Measurements from ENCODE around the gene MRPL43.

Gene MRPL43

DNA sequence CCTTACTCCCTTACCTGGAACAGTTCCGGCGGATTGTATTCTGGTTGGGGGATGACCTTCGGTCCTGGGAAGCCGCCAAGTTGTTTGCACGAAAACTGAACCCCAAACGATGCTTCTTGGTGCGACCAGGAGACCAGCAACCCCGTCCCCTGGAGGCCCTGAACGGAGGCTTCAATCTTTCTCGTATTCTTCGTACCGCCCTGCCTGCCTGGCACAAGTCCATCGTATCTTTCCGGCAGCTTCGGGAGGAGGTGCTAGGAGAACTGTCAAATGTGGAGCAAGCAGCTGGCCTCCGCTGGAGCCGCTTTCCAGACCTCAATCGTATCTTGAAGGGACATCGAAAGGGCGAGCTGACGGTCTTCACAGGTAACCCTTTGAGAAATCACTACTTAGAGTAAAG, 1.8 kb upstream of the MRPL43 start:
- no peaks in the 10 kb centered on the region for H3K9me2 ChIP-seq (replicated peaks; ENCODE audit: insufficient read depth, low read length)
- no peak overlapping the region for H3K9ac ChIP-seq (ENCODE audit: low read length)
- no peak overlapping the region for H3K4me3 ChIP-seq (ENCODE audit: insufficient read depth, low read length, poor library complexity, severe bottlenecking)
- H3K79me2 ChIP-seq (ENCODE audit: insufficient read depth, low read length) = peaks cover 44% of the 10 kb centered on the region
- H3K36me3 ChIP-seq (ENCODE audit: low read length) = no peaks in the 10 kb centered on the region
- H3K4me2 ChIP-seq (ENCODE audit: low read depth, low read length, poor library complexity, severe bottlenecking) = no peak overlapping the region
- no peaks in the 10 kb centered on the region for H4K20me1 ChIP-seq (ENCODE audit: low read depth, low read length)
- H3F3A ChIP-seq (ENCODE audit: insufficient read depth) = peaks cover 4% of the 10 kb centered on the region; the same call in 1 of the 2 replicates
- H3K27me3 ChIP-seq (ENCODE audit: low read length) = no peaks in the 10 kb centered on the region
- no peaks in the 10 kb centered on the region for H3K9me3 ChIP-seq (ENCODE audit: insufficient read depth, low read length)
- TF ChIP-seq, protein P1, sequence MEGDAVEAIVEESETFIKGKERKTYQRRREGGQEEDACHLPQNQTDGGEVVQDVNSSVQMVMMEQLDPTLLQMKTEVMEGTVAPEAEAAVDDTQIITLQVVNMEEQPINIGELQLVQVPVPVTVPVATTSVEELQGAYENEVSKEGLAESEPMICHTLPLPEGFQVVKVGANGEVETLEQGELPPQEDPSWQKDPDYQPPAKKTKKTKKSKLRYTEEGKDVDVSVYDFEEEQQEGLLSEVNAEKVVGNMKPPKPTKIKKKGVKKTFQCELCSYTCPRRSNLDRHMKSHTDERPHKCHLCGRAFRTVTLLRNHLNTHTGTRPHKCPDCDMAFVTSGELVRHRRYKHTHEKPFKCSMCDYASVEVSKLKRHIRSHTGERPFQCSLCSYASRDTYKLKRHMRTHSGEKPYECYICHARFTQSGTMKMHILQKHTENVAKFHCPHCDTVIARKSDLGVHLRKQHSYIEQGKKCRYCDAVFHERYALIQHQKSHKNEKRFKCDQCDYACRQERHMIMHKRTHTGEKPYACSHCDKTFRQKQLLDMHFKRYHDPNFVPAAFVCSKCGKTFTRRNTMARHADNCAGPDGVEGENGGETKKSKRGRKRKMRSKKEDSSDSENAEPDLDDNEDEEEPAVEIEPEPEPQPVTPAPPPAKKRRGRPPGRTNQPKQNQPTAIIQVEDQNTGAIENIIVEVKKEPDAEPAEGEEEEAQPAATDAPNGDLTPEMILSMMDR (IDR thresholded peaks at IDR 0.05; ENCODE audit: insufficient read depth, low read length, poor library complexity, severe bottlenecking) = no peak
- H2AFZ ChIP-seq (ENCODE audit: low read depth, low read length, severe bottlenecking) = no peak overlapping the region
- H3K27ac ChIP-seq (ENCODE audit: low read depth, low read length) = no peak overlapping the region

DNA sequence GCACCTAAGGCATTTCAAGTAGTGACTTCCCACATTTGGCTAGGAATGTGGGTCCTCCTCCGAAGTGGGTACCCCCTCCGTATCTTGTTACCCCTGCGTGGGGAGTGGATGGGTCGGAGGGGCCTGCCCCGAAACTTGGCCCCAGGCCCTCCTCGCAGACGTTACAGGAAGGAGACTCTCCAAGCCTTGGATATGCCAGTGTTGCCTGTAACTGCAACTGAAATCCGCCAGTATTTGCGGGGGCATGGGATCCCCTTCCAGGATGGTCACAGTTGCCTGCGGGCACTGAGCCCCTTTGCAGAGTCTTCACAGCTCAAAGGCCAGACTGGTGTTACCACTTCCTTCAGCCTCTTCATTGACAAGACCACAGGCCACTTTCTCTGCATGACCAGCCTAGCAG, 869 bp upstream of the MRPL43 start:
- Histone ChIP-seq H3K9ac (ENCODE audit: low read length) (peak overlapping the region; percentile 77), H3K79me2 (ENCODE audit: insufficient read depth, low read length) (peaks cover 44% of the 10 kb centered on the region), H3K27ac (ENCODE audit: low read depth, low read length) (no peak overlapping the region), H4K20me1 (ENCODE audit: low read depth, low read length) (no peaks in the 10 kb centered on the region), H3K4me2 (ENCODE audit: low read depth, low read length, poor library complexity, severe bottlenecking) (peak overlapping the region; percentile 92), H2AFZ (ENCODE audit: low read depth, low read length, severe bottlenecking) (no peak overlapping the region), H3K9me3 (ENCODE audit: insufficient read depth, low read length) (no peaks in the 10 kb centered on the region), H3K4me3 (ENCODE audit: insufficient read depth, low read length, poor library complexity, severe bottlenecking) (peak overlapping the region; percentile 99), H3K9me2 (replicated peaks; ENCODE audit: insufficient read depth, low read length) (no peaks in the 10 kb centered on the region), H3K27me3 (ENCODE audit: low read length) (no peaks in the 10 kb centered on the region), H3K36me3 (ENCODE audit: low read length) (no peaks in the 10 kb centered on the region), H3F3A (ENCODE audit: insufficient read depth) (no peaks in the 10 kb centered on the region; the same call in 1 of the 2 replicates)
- TF ChIP-seq EZH2phosphoT487 (conservative IDR thresholded peaks at IDR 0.05; ENCODE audit: low read length) = no peak
- TF ChIP-seq, protein P1 (IDR thresholded peaks at IDR 0.05; ENCODE audit: insufficient read depth, low read length, poor library complexity, severe bottlenecking) = no peak

DNA sequence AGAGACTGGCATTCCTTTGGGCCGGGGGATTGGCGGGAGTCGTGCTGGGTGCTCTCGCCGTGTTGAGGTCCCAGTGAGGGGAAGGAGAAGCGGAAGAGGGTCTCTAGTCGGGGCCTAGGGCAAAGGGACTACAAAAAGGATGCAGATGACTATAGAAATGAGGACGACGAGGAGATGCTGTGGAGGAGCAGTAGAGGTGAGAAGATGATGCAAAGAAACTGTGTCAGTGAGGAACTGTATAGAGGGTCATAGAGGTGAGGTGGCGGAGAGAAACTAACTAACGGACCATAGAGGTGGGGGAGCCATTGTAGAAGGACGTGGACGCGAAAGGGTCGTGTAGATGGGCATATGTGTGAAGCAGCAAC, 370 bp upstream of the MRPL43 start:
- Histone ChIP-seq H3K36me3 (ENCODE audit: low read length) (no peaks in the 10 kb centered on the region), H3F3A (ENCODE audit: insufficient read depth) (no peaks in the 10 kb centered on the region; the same call in 1 of the 2 replicates), H3K9me2 (replicated peaks; ENCODE audit: insufficient read depth, low read length) (no peaks in the 10 kb centered on the region), H4K20me1 (ENCODE audit: low read depth, low read length) (no peaks in the 10 kb centered on the region), H3K9ac (ENCODE audit: low read length) (peak overlapping the region; percentile 77), H3K4me3 (ENCODE audit: insufficient read depth, low read length, poor library complexity, severe bottlenecking) (peak overlapping the region; percentile 99), H3K79me2 (ENCODE audit: insufficient read depth, low read length) (peaks cover 44% of the 10 kb centered on the region), H3K4me2 (ENCODE audit: low read depth, low read length, poor library complexity, severe bottlenecking) (peak overlapping the region; percentile 92), H3K27ac (ENCODE audit: low read depth, low read length) (peak overlapping the region; percentile 78), H3K27me3 (ENCODE audit: low read length) (no peaks in the 10 kb centered on the region), H3K9me3 (ENCODE audit: insufficient read depth, low read length) (no peaks in the 10 kb centered on the region), H2AFZ (ENCODE audit: low read depth, low read length, severe bottlenecking) (peak overlapping the region; percentile 88)
- no peak for TF ChIP-seq EZH2phosphoT487 (conservative IDR thresholded peaks at IDR 0.05; ENCODE audit: low read length)
- TF ChIP-seq, protein P1 (IDR thresholded peaks at IDR 0.05; ENCODE audit: insufficient read depth, low read length, poor library complexity, severe bottlenecking) = no peak
